Muscle layer of colon (tissue), 2 donors: ENCODE data around the gene PFDN6.
A peak's percentile ranks its signal among the peaks of the same experiment; 100 is the strongest.

Experiments used
- H3K27ac ChIP-seq: one replicate; pipeline ENCODE4 v1.7.0; 2013; ENCODE audit warnings: low read depth, mild to moderate bottlenecking, low read length, moderate library complexity
- H3K27me3 ChIP-seq, 2 donors: one replicate each; pipeline ENCODE4 v1.7.0; 2013; ENCODE audit warnings: low read length in 2 of 2, mild to moderate bottlenecking in 2 of 2; ENCODE audit not compliant: insufficient read depth in 2 of 2, control insufficient read depth in 1 of 2
- H3K36me3 ChIP-seq: one replicate; pipeline ENCODE4 v1.7.0; 2013; ENCODE audit warnings: mild to moderate bottlenecking, low read length; ENCODE audit not compliant: insufficient read depth
- H3K4me1 ChIP-seq: one replicate; pipeline ENCODE4 v1.7.0; 2013; ENCODE audit warnings: mild to moderate bottlenecking, low read length; ENCODE audit not compliant: insufficient read depth
- H3K4me3 ChIP-seq, 2 donors: one replicate each; pipeline ENCODE4 v1.7.0; 2013; ENCODE audit warnings: low read length in 2 of 2, low read depth in 1 of 2, mild to moderate bottlenecking in 1 of 2, moderate library complexity in 1 of 2
- H3K9ac ChIP-seq: one replicate; pipeline ENCODE4 v1.7.0; 2013; ENCODE audit warnings: low read length
- H3K9me3 ChIP-seq: one replicate; pipeline ENCODE4 v1.7.0; 2013; ENCODE audit warnings: mild to moderate bottlenecking, low read length
- donor health status: abdominal sarcoma.
- donor health status: Adenocarcinoma of cecum.

PFDN6 gene

GRCh38 chr6:33324125-33324524 is 34.7 kb downstream of the PFDN6 start:
- H3K27me3 ChIP-seq: no peaks in the 10 kb centered on the region
- peaks cover 21% of the 10 kb centered on the region for H3K36me3 ChIP-seq
- peak overlapping the region; percentile 63 for H3K9ac ChIP-seq
- peak overlapping the region; percentile 82 for H3K27ac ChIP-seq
- H3K4me1 ChIP-seq: peaks cover 33% of the 10 kb centered on the region
- peak overlapping the region in 1 of 2 donors; percentile 78 for H3K4me3 ChIP-seq
- no peaks in the 10 kb centered on the region for H3K9me3 ChIP-seq

DNA sequence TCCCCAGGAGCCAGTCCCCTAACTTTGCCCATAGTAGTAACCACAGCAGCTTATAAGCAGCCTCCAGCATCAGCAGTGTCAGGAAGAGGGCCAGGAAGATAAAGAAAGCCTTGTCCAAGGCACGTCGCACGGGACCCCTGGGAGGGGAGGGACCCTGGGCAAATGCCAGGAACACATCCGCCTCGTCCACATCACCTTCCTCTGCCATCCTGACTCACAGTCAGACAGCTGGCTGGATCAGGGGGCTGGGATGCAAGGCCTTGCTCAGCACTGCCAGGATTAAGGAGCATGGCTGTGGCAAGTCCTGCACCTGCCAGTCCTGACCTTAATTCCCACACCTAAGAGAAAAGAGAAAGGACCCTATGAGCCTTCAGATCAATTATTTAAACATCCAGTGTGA is 39.7 kb downstream of the PFDN6 start:
- no peaks in the 10 kb centered on the region for H3K27me3 ChIP-seq
- no peak overlapping the region for H3K9ac ChIP-seq
- H3K9me3 ChIP-seq: no peaks in the 10 kb centered on the region
- H3K27ac ChIP-seq: no peak overlapping the region
- no peak overlapping the region for H3K4me3 ChIP-seq
- peaks cover under 1% of the 10 kb centered on the region for H3K4me1 ChIP-seq
- H3K36me3 ChIP-seq: no peaks in the 10 kb centered on the region

GRCh38 chr6:33330736-33331135 is 41.3 kb downstream of the PFDN6 start:
- H3K4me3 ChIP-seq: no peak overlapping the region
- no peaks in the 10 kb centered on the region for H3K4me1 ChIP-seq
- H3K9me3 ChIP-seq: no peaks in the 10 kb centered on the region
- H3K9ac ChIP-seq: no peak overlapping the region
- H3K27me3 ChIP-seq: no peaks in the 10 kb centered on the region
- H3K36me3 ChIP-seq: no peaks in the 10 kb centered on the region
- no peak overlapping the region for H3K27ac ChIP-seq

DNA sequence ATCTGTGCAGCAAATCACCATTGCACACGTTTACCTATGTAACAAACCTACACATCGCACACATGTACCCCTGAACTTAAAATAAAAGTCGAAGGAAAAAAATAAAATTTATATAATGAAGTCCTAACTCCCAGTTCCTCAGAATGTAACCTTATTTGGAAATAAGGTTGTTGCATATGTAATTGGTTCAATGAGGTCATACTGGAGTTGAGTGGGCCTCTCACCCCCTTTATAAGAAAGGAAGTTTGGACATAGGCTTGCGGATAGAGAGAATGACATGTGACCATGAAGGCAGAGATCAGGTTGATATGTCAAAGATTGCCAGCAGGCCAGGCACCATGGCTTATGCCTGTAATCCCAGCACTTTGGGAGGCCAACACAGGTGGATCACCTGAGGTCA is 44.3 kb downstream of the PFDN6 start:
- Histone ChIP-seq H3K9ac (no peak overlapping the region), H3K4me1 (no peaks in the 10 kb centered on the region), H3K36me3 (no peaks in the 10 kb centered on the region), H3K27ac (no peak overlapping the region), H3K9me3 (no peaks in the 10 kb centered on the region), H3K27me3 (no peaks in the 10 kb centered on the region), H3K4me3 (no peak overlapping the region)

- Histone ChIP-seq H3K9ac (no peak overlapping the region), H3K4me3 (no peak overlapping the region), H3K36me3 (no peaks in the 10 kb centered on the region), H3K27me3 (no peaks in the 10 kb centered on the region), H3K4me1 (no peaks in the 10 kb centered on the region), H3K9me3 (no peaks in the 10 kb centered on the region), H3K27ac (no peak overlapping the region)
These were observed 46.5 kb downstream of the PFDN6 start for GRCh38 chr6:33335916-33336315.

DNA sequence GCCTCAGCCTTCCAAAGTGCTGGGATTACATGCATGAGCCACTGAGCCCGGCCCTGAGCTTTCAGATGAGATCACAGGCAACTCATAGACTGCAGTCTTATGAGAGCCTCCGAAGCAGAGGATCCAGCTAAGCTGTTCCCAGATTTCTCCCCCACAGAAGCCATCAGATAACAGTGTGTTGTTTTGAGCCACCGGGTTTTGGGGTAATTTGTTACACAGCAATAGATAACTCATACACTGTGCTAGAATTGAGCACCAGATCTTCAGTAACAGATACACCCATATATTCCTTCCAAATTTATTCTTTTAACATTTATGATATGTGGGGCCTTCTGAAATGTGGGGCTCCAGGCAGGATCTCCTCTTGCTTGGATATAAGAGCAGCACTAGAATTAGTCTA is 47.1 kb downstream of the PFDN6 start:
- H3K36me3 ChIP-seq: no peaks in the 10 kb centered on the region
- H3K9ac ChIP-seq: no peak overlapping the region
- no peaks in the 10 kb centered on the region for H3K9me3 ChIP-seq
- H3K4me1 ChIP-seq: no peaks in the 10 kb centered on the region
- H3K27ac ChIP-seq: no peak overlapping the region
- H3K4me3 ChIP-seq: no peak overlapping the region
- H3K27me3 ChIP-seq: no peaks in the 10 kb centered on the region

DNA sequence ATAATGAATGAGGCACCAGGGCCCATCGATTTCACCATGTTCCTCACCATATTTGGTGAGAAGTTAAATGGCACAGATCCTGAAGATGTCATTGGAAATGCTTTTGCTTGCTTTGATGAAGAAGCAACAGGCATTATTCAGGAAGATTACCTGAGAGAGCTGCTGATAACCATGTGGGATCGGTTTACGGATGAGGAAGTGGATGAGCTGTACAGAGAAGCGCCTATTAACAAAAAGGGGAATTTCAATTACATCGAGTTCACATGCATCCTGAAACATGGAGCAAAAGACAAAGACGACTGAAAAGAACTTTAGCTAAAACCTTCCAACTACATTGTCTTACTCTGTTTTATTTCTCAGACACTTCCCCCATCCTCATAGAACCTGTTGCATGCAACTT is 49.8 kb downstream of the PFDN6 start:
- Histone ChIP-seq H3K27ac (no peak overlapping the region), H3K27me3 (no peaks in the 10 kb centered on the region), H3K4me3 (no peak overlapping the region), H3K9me3 (no peaks in the 10 kb centered on the region), H3K4me1 (no peaks in the 10 kb centered on the region), H3K9ac (no peak overlapping the region), H3K36me3 (no peaks in the 10 kb centered on the region)
